ENCODE results near the gene COL24A1. TPM values are rescaled to one million over a fixed set of nuclear protein-coding genes. Genes with fewer than 3 reads are reported as not detected.

The COL24A1 gene
- total and polyA plus RNA-seq, 2 of the 8 experiments (the other 6 are each of a cell fraction or from before 2014, with no cell fraction given): 0.23 to 1.1 TPM

DNA sequence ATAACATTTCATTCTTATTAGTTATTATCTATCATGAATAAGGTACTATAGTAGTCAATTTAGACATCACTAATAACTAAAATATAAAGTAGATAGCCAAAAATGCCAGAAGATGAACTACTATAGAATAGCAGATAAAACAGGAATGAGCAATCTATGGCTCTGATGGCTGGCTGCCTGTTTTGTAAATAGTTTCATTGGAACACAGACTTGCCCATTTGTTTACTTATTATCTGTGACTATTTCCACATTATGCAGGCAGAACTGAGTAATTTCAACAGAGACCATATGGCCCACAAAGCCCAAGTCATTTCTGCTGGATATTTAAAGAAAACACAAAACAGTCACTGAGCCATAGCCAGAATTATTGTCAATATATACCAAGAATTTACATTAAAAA lies 222.1 kb downstream of the COL24A1 start (continued):
- TF ChIP-seq BRCA1 (IDR thresholded peaks at IDR 0.05; ENCODE audit: low read depth, low read length) (no peak), GTF2F1 (IDR thresholded peaks at IDR 0.05; ENCODE audit: borderline replicate concordance, low read depth, low read length) (no peak), POLR2AphosphoS5 (IDR thresholded peaks at IDR 0.05; ENCODE audit: low read depth, low read length) (no peak), POLR2A (IDR thresholded peaks at IDR 0.05; ENCODE audit: control extremely low read depth in 1 of 2, low read depth in 2 of 2, low read length in 2 of 2) (no peak), SUZ12 (IDR thresholded peaks at IDR 0.05; ENCODE audit: low read length) (no peak), KDM5A (IDR thresholded peaks at IDR 0.05; ENCODE audit: low read length) (no peak)

Data from H1 (cell line).